HG03558 (cell line): ENCODE measurements around the gene CIP2A.

Source experiments
- ATAC-seq: cut with Tn5 transposase; IDR thresholded peaks from one replicate; pipeline ENCODE4 v1.9.1; 2021; ENCODE audit warnings: moderate number of reproducible peaks; ENCODE audit not compliant: unreplicated experiment; ENCODE audit errors: extremely low read depth

CIP2A gene

GRCh38 chr3:108565506-108565905, 23.7 kb downstream of the CIP2A start:
- no peak for ATAC-seq

- no peak for ATAC-seq
Observed at GRCh38 chr3:108564564-108564963, 24.7 kb downstream of the CIP2A start.

- no peak for ATAC-seq
Observed at GRCh38 chr3:108562565-108562964, 26.7 kb downstream of the CIP2A start.

- no peak for ATAC-seq
Observed at GRCh38 chr3:108555966-108556581, 33.2 kb downstream of the CIP2A start.

- ATAC-seq = no peak
Observed at GRCh38 chr3:108554913-108555571, 34.2 kb downstream of the CIP2A start.

- ATAC-seq = no peak
Observed at GRCh38 chr3:108554229-108554628, 35.0 kb downstream of the CIP2A start.

- no peak for ATAC-seq
Observed at GRCh38 chr3:108552267-108553159, 36.7 kb downstream of the CIP2A start.

- ATAC-seq = no peak
Observed at GRCh38 chr3:108548886-108549285, 40.4 kb downstream of the CIP2A start.

- ATAC-seq = no peak
Observed at GRCh38 chr3:108548304-108548703, 40.9 kb downstream of the CIP2A start.

- ATAC-seq = no peak
Observed at GRCh38 chr3:108546692-108547091, 42.5 kb downstream of the CIP2A start.

GRCh38 chr3:108546247-108546646, 43.0 kb downstream of the CIP2A start:
- ATAC-seq = no peak

GRCh38 chr3:108538083-108538482, 51.2 kb downstream of the CIP2A start:
- no peak for ATAC-seq

GRCh38 chr3:108528459-108529252, 60.6 kb downstream of the CIP2A start:
- peak; percentile 86 for ATAC-seq

- ATAC-seq = no peak
Observed at GRCh38 chr3:108527817-108528216, 61.4 kb downstream of the CIP2A start.

- no peak for ATAC-seq
Observed at GRCh38 chr3:108527109-108527508, 62.1 kb downstream of the CIP2A start.

GRCh38 chr3:108525971-108526370, 63.3 kb downstream of the CIP2A start:
- no peak for ATAC-seq

GRCh38 chr3:108525256-108525655, 64.0 kb downstream of the CIP2A start:
- no peak for ATAC-seq

- no peak for ATAC-seq
Observed at GRCh38 chr3:108524537-108524936, 64.7 kb downstream of the CIP2A start.

GRCh38 chr3:108518895-108519294, 70.3 kb downstream of the CIP2A start:
- no peak for ATAC-seq

GRCh38 chr3:108516881-108517280, 72.4 kb downstream of the CIP2A start:
- no peak for ATAC-seq
